GM23338 (cell line): Measurements from ENCODE around the gene COX7B.

ENCODE experiments used
- CREB1 ChIP-seq: fragments of 250-450 bp; sonication (Bioruptor Pico); IDR thresholded peaks from 2 replicates; pipeline ENCODE4 v1.5.0; 2020; ENCODE audit warnings: low read depth, mild to moderate bottlenecking, moderate library complexity
- ETS1 ChIP-seq: IDR thresholded peaks from 2 replicates; pipeline ENCODE4 v1.6.1; 2016; ENCODE audit warnings: antibody characterized with exemption
- EZH2 ChIP-seq: fragments of 200-600 bp; sonication (generic); IDR thresholded peaks from one replicate; pipeline ENCODE4 v1.8.0; 2017; ENCODE audit warnings: antibody characterized with exemption, mild to moderate bottlenecking, low read depth; ENCODE audit not compliant: unreplicated experiment
- EZH2phosphoT487 ChIP-seq: fragments of 200-600 bp; sonication (generic); IDR thresholded peaks from one replicate; pipeline ENCODE4 v1.8.1; 2018; ENCODE audit warnings: antibody characterized with exemption; ENCODE audit not compliant: unreplicated experiment
- JUNB ChIP-seq: IDR thresholded peaks from one replicate; pipeline ENCODE4 v1.6.1; 2016; ENCODE audit warnings: antibody characterized with exemption; ENCODE audit not compliant: unreplicated experiment
- NANOG ChIP-seq: IDR thresholded peaks from 2 replicates; pipeline ENCODE4 v1.6.1; 2016; ENCODE audit warnings: antibody characterized with exemption, borderline replicate concordance
- POLR2AphosphoS5 ChIP-seq: IDR thresholded peaks from 2 replicates; pipeline ENCODE4 v1.6.1; 2016; ENCODE audit warnings: antibody characterized with exemption, low read depth
- REST ChIP-seq: IDR thresholded peaks from one replicate; pipeline ENCODE4 v1.6.1; 2018; ENCODE audit warnings: antibody characterized with exemption; ENCODE audit not compliant: unreplicated experiment
- ZNF114 ChIP-seq: fragments of 250-450 bp; sonication (Bioruptor Pico); IDR thresholded peaks from 2 replicates; pipeline ENCODE4 v1.5.0; 2020; ENCODE audit warnings: mild to moderate bottlenecking, moderate library complexity
- ZNF331 ChIP-seq: fragments of 250-450 bp; sonication (Bioruptor Pico); IDR thresholded peaks from 2 replicates; pipeline ENCODE4 v1.5.0; 2020; ENCODE audit warnings: low read depth, mild to moderate bottlenecking, moderate library complexity
- ZNF462 ChIP-seq: fragments of 250-450 bp; sonication (Bioruptor Pico); IDR thresholded peaks from 2 replicates; pipeline ENCODE4 v1.5.0; 2020; ENCODE audit warnings: mild to moderate bottlenecking, moderate library complexity
- TF ChIP-seq, protein P1 (sequence below), 2 experiments: fragments of 200-600 bp in 1 of 2; sonication (generic) in 1 of 2; conservative IDR thresholded peaks; 2 replicates each; pipeline versions ENCODE4 v1.5.1 to v1.6.1; 2016 to 2017; ENCODE audit warnings: antibody characterized with exemption in 2 of 2, low read depth in 2 of 2, mild to moderate bottlenecking in 2 of 2, moderate library complexity in 1 of 2

DNA sequence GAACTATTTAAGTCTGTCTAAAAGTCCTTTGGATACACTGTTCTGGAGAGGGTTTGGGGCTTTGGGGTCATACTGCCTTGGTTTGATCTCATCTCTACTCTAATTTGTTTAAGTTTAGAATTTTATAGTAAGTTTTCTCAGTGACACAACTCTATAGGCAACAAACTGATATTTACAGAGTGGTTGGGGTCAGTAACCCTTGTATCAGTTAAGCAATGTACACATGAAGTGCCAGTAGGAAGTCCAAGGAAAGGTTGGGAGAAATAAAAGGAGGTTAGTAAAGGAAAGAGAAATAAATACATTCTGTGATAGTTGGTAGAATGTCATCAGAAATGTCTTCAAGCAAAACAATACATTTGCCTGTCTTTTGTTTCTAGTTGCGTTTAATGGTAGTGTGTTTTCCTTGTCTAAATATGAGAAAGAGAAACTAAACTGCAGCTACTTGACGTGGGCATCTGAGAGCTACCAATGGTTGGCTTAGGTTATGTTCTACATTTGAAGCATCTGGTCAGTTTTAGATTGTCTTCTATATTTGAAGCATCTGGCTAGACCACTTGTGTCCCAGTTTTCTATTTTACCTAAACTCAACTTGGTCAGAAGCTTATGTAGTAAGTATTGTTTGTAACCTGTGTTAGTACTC, 18.1 kb downstream of the COX7B start:
- no peak for TF ChIP-seq EZH2
- TF ChIP-seq, protein P1, sequence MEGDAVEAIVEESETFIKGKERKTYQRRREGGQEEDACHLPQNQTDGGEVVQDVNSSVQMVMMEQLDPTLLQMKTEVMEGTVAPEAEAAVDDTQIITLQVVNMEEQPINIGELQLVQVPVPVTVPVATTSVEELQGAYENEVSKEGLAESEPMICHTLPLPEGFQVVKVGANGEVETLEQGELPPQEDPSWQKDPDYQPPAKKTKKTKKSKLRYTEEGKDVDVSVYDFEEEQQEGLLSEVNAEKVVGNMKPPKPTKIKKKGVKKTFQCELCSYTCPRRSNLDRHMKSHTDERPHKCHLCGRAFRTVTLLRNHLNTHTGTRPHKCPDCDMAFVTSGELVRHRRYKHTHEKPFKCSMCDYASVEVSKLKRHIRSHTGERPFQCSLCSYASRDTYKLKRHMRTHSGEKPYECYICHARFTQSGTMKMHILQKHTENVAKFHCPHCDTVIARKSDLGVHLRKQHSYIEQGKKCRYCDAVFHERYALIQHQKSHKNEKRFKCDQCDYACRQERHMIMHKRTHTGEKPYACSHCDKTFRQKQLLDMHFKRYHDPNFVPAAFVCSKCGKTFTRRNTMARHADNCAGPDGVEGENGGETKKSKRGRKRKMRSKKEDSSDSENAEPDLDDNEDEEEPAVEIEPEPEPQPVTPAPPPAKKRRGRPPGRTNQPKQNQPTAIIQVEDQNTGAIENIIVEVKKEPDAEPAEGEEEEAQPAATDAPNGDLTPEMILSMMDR (conservative IDR thresholded peaks at IDR 0.05; ENCODE audit: low read depth in 2 of 2): no peak
- no peak for TF ChIP-seq POLR2AphosphoS5
- no peak for TF ChIP-seq ZNF462
- no peak for TF ChIP-seq CREB1 (CRISPR knock-in tag)
- TF ChIP-seq REST: no peak
- TF ChIP-seq JUNB: no peak
- no peak for TF ChIP-seq NANOG
- no peak for TF ChIP-seq EZH2phosphoT487
- TF ChIP-seq ZNF114: no peak
- no peak for TF ChIP-seq ETS1
- no peak for TF ChIP-seq ZNF331 (CRISPR knock-in tag)
